GM18498 (cell line): ENCODE data around the gene WDR4.
"Not testable (repeated sequence)": the region's sequence is repeated elsewhere in the genome, so short reads cannot be mapped to it uniquely, and the experiment has no call there.

ENCODE experiments used
- ATAC-seq: cut with Tn5 transposase; IDR thresholded peaks from one replicate; pipeline ENCODE4 v1.9.1; 2021; ENCODE audit warnings: mild to moderate bottlenecking, moderate library complexity; ENCODE audit not compliant: unreplicated experiment

WDR4 gene

GRCh38 chr21:42878678-42878992 is 704 bp downstream of the WDR4 start:
- ATAC-seq, result peak; percentile 17

- not testable (repeated sequence) for ATAC-seq
These were observed 3.5 kb downstream of the WDR4 start for GRCh38 chr21:42875811-42876210.

- ATAC-seq, result no peak
These were observed 6.2 kb downstream of the WDR4 start for GRCh38 chr21:42873096-42873495.

- ATAC-seq, result no peak
These were observed 11.1 kb downstream of the WDR4 start for GRCh38 chr21:42868196-42868595.

- ATAC-seq, result no peak
These were observed 13.6 kb downstream of the WDR4 start for GRCh38 chr21:42865776-42866160.

- no peak for ATAC-seq
These were observed 14.2 kb downstream of the WDR4 start for GRCh38 chr21:42864815-42865775.

GRCh38 chr21:42864286-42864685 is 15.1 kb downstream of the WDR4 start:
- ATAC-seq, result no peak

- no peak for ATAC-seq
These were observed 15.9 kb downstream of the WDR4 start for GRCh38 chr21:42863504-42863870.

GRCh38 chr21:42862774-42863503 is 16.4 kb downstream of the WDR4 start:
- ATAC-seq, result no peak

- no peak for ATAC-seq
These were observed 17.4 kb downstream of the WDR4 start for GRCh38 chr21:42861848-42862400.

GRCh38 chr21:42861311-42861847 is 18.0 kb downstream of the WDR4 start:
- no peak for ATAC-seq

- ATAC-seq, result no peak
These were observed 19.0 kb downstream of the WDR4 start for GRCh38 chr21:42860345-42860744.

GRCh38 chr21:42859891-42860230 is 19.5 kb downstream of the WDR4 start:
- ATAC-seq, result no peak

GRCh38 chr21:42858957-42859890 is 20.1 kb downstream of the WDR4 start:
- ATAC-seq, result no peak

GRCh38 chr21:42858185-42858847 is 21.0 kb downstream of the WDR4 start:
- ATAC-seq, result no peak

- no peak for ATAC-seq
These were observed 22.1 kb downstream of the WDR4 start for GRCh38 chr21:42857216-42857615.

- no peak for ATAC-seq
These were observed 23.4 kb downstream of the WDR4 start for GRCh38 chr21:42855937-42856335.

GRCh38 chr21:42855171-42855936 is 24.0 kb downstream of the WDR4 start:
- no peak for ATAC-seq

GRCh38 chr21:42854246-42855010 is 24.9 kb downstream of the WDR4 start:
- ATAC-seq, result no peak
